HFFc6 (cell line): ENCODE data around the gene LDAF1. TPM values are rescaled to one million over a fixed set of nuclear protein-coding genes. Genes with fewer than 3 reads are reported as not detected.
A peak's percentile ranks its signal among the peaks of the same experiment; 100 is the strongest.

Experiments used
- DNase-seq: peaks from one replicate; pipeline ENCODE4 v3.0.0-alpha.2; 2018
- H3K27ac Mint-ChIP-seq: 2 replicates; pipeline ENCODE4 v1.8.0; 2020; ENCODE audit warnings: mild to moderate bottlenecking, mixed read lengths
- H3K27me3 Mint-ChIP-seq: 2 replicates; pipeline ENCODE4 v1.8.0; 2021; ENCODE audit warnings: mild to moderate bottlenecking, moderate library complexity, mixed read lengths; ENCODE audit not compliant: insufficient read depth
- H3K36me3 Mint-ChIP-seq: 2 replicates; pipeline ENCODE4 v1.8.0; 2021; ENCODE audit warnings: low read depth, mixed read lengths
- H3K4me1 Mint-ChIP-seq: 2 replicates; pipeline ENCODE4 v1.8.0; 2020; ENCODE audit warnings: low read depth, mixed read lengths
- H3K4me3 Mint-ChIP-seq: 2 replicates; pipeline ENCODE4 v1.8.0; 2020; ENCODE audit warnings: mild to moderate bottlenecking, moderate library complexity, mixed read lengths
- H3K9me3 Mint-ChIP-seq: 2 replicates; pipeline ENCODE4 v1.8.0; 2020; ENCODE audit warnings: mild to moderate bottlenecking, mixed read lengths
- total RNA-seq, 6 experiments: library from RNA; stranded (reverse); fragmentation: NEBNext Ultra II Directional; extraction: Animal tissue kit (Norgen Biotek cat#: 25700); gene quantifications; 2 replicates in 1 of 6; 3 replicates in 5 of 6; pipeline ENCODE4 v1.2.3, GENCODE V29; 2021
- TF ChIP-seq, protein P1 (sequence below): fragments of 200-600 bp; sonication (generic); IDR thresholded peaks from 2 replicates; pipeline ENCODE4 v1.5.0; 2021; ENCODE audit warnings: antibody characterized with exemption, mild to moderate bottlenecking

The LDAF1 gene
- total RNA-seq, 6 experiments from 2014 or later, result 16.0 to 22.1 (median 18.6) TPM

DNA sequence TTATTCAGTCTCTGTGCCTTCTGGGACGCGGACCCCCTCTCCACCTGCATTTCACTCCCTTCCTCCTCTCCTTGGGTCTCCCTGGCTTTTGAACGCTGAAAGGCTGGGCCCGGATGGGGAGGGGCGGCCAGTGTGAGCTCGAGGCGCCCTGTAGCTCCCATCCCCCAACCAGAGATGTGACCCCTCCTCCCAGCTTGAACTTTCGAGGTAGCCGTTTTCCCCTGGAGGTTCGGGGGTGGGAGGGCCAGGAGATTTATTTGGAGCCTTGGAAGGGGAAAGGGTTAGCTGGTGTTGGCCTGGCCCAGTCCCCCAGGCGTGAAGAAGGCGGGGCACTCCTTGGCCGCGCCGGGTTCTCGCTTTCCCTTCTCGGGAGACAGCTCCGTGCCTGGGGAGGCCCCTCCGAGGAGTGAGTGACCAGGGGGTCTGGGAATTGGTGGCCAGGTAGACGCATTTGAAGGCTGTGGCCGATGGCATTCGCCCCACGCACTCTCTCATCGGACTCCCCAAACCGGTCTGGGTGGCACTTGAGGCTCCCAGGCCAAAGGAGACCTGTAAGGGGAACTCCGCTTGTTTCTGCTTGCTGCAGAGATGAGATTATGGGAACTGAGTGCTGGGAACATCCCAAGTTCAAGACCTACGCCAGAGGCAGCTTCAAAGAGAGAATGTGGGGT is 942 bp downstream of the LDAF1 start:
- peaks cover 70% of the 10 kb centered on the region for H3K4me1 Mint-ChIP-seq
- no peaks in the 10 kb centered on the region for H3K27me3 Mint-ChIP-seq
- peak overlapping the region; percentile 87 for H3K4me3 Mint-ChIP-seq
- H3K9me3 Mint-ChIP-seq, result no peaks in the 10 kb centered on the region
- H3K36me3 Mint-ChIP-seq, result peaks cover 17% of the 10 kb centered on the region
- no peak overlapping the region for H3K27ac Mint-ChIP-seq
- TF ChIP-seq, protein P1, sequence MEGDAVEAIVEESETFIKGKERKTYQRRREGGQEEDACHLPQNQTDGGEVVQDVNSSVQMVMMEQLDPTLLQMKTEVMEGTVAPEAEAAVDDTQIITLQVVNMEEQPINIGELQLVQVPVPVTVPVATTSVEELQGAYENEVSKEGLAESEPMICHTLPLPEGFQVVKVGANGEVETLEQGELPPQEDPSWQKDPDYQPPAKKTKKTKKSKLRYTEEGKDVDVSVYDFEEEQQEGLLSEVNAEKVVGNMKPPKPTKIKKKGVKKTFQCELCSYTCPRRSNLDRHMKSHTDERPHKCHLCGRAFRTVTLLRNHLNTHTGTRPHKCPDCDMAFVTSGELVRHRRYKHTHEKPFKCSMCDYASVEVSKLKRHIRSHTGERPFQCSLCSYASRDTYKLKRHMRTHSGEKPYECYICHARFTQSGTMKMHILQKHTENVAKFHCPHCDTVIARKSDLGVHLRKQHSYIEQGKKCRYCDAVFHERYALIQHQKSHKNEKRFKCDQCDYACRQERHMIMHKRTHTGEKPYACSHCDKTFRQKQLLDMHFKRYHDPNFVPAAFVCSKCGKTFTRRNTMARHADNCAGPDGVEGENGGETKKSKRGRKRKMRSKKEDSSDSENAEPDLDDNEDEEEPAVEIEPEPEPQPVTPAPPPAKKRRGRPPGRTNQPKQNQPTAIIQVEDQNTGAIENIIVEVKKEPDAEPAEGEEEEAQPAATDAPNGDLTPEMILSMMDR, result no peak
- DNase-seq, result no peak

DNA sequence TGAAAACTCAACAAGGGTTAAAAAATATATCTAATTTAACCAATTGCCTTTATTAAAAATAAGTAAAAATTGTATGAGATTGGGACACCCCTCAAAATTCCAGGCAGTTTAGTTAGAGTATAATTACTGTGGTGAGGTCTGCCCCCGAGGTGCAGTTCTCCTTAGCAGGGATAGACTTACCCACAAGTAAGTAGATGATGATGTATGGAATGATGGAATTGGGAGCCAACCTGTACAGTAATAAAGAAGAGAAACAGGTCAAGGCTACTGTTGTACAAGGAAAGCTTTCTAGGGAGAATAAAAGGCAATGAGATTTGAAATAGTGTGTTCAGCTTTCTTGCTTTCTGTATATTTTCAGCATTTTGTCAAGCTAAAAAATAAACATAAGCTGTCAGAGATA is 1.8 kb downstream of the LDAF1 start:
- Mint-ChIP-seq H3K27ac (no peak overlapping the region), H3K36me3 (peaks cover 26% of the 10 kb centered on the region), H3K4me1 (peaks cover 70% of the 10 kb centered on the region), H3K27me3 (no peaks in the 10 kb centered on the region), H3K4me3 (no peak overlapping the region), H3K9me3 (no peaks in the 10 kb centered on the region)
- no peak for DNase-seq
- TF ChIP-seq, protein P1, result no peak

DNA sequence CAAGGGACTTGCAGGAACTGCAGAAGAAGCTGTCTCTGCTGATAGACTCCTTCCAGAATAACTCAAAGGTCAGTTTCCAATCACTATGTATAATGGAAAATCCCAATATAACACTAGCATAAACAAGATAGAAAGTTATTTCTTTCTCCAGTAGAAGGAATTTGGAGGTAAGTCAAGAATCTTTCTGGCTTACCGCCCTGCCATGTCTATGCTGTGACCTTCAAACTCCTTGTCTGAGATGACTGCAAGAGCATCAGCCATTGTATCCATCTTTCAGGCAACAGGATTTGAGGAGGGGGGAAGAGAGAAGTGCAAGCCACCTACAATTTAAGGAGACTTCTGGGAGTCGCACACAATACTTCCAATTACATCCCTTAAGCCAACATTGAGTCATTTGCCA is 2.7 kb downstream of the LDAF1 start:
- peaks cover 70% of the 10 kb centered on the region for H3K4me1 Mint-ChIP-seq
- H3K9me3 Mint-ChIP-seq, result no peaks in the 10 kb centered on the region
- no peak for DNase-seq
- no peak overlapping the region for H3K4me3 Mint-ChIP-seq
- no peak overlapping the region for H3K27ac Mint-ChIP-seq
- peaks cover 29% of the 10 kb centered on the region for H3K36me3 Mint-ChIP-seq
- H3K27me3 Mint-ChIP-seq, result peaks cover 2% of the 10 kb centered on the region; the same call in 1 of the 2 replicates
- TF ChIP-seq, protein P1, result no peak

DNA sequence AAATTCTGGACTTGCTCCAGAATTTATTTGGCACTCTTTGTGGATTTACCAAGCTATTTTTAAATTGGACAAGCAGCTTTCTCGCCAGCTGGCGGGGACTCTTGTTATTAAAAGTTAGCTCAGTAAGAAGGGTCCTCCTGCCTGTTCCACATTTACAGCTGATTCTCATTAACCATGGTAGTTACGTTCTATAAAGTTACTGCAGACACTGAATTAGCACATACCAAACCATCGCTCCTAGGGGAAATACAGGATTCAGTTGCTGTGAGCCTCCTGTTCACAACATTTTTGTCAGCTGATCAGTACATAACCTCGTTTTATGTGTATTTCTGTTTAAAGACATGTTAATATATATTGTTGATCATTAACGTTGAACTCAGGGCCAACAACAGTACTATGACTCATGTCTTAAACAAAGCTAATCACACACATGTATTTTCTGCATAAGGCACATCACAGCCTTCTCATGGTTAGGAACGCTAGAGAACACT is 4.2 kb downstream of the LDAF1 start:
- Mint-ChIP-seq H3K36me3 (peaks cover 29% of the 10 kb centered on the region), H3K27ac (no peak overlapping the region), H3K4me3 (no peak overlapping the region), H3K27me3 (peaks cover 2% of the 10 kb centered on the region; the same call in 1 of the 2 replicates), H3K9me3 (no peaks in the 10 kb centered on the region), H3K4me1 (peaks cover 71% of the 10 kb centered on the region)
- TF ChIP-seq, protein P1, result no peak
- no peak for DNase-seq

DNA sequence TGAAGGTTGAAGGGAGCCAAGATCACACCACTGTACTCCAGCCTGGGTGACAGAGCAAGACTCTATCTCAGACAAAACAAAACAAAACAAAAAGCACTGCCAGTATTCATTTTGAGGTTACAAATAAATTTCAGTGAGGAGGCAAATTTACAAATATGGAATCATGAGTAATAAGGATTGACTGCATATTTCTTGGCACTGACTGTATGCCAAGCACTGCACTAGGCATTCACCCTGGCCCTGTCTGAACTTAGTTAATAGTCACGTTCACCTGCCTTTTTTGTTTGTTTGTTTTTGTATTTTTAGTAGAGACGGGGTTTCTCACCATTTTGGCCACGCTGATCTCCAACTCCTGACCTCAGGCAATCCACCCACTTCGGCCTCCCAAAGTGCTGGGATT is 5.1 kb downstream of the LDAF1 start:
- H3K4me1 Mint-ChIP-seq, result peaks cover 64% of the 10 kb centered on the region
- no peak overlapping the region for H3K27ac Mint-ChIP-seq
- no peak overlapping the region for H3K4me3 Mint-ChIP-seq
- H3K9me3 Mint-ChIP-seq, result no peaks in the 10 kb centered on the region
- TF ChIP-seq, protein P1, result no peak
- peaks cover 2% of the 10 kb centered on the region; the same call in 1 of the 2 replicates for H3K27me3 Mint-ChIP-seq
- H3K36me3 Mint-ChIP-seq, result peaks cover 29% of the 10 kb centered on the region
- no peak for DNase-seq
